Cardiac muscle cell (in vitro differentiated cells and primary cell): ENCODE data around the gene MPP1. TPM values are rescaled to one million over a fixed set of nuclear protein-coding genes. Genes with fewer than 3 reads are reported as not detected.

Source experiments
- DNase-seq, 2 donors: peaks; one replicate each; pipeline versions ENCODE4 v3.0.0 to v3.0.0-alpha.2; 2010 to 2017; ENCODE audit warnings: low read depth in 1 of 2, low spot score in 1 of 2
- H3K27ac ChIP-seq: fragments of 200-600 bp; sonication (generic); 2 replicates; pipeline ENCODE4 v1.5.1; 2016
- H3K27me3 ChIP-seq: fragments of 200-600 bp; sonication (generic); 2 replicates; pipeline ENCODE4 v1.6.0; 2016; ENCODE audit warnings: control low read depth
- H3K36me3 ChIP-seq: fragments of 200-600 bp; sonication (generic); 2 replicates; pipeline ENCODE4 v1.5.1; 2016; ENCODE audit warnings: control low read depth
- H3K4me1 ChIP-seq: fragments of 200-600 bp; sonication (generic); 2 replicates; pipeline ENCODE4 v1.8.1; 2017; ENCODE audit warnings: low read depth, mild to moderate bottlenecking, mixed run types
- H3K4me3 ChIP-seq: fragments of 200-600 bp; sonication (generic); 2 replicates; pipeline ENCODE4 v1.5.1; 2016; ENCODE audit warnings: mild to moderate bottlenecking
- H3K9me3 ChIP-seq: fragments of 200-600 bp; sonication (generic); 2 replicates; pipeline ENCODE4 v1.5.1; 2017; ENCODE audit warnings: low read depth, mild to moderate bottlenecking, control low read depth
- CTCF ChIP-seq: IDR thresholded peaks from 2 replicates; pipeline ENCODE4 v1.5.1; 2012; ENCODE audit warnings: low read depth, mild to moderate bottlenecking, low read length
- polyA plus RNA-seq: library from polyadenylated mRNA; unstranded; fragments of >200 nt; fragmentation: Nextera tagmentation; extraction: Ambion mirVana; gene quantifications from 2 replicates; pipeline ENCODE4 v1.2.1, GENCODE V29; 2016
- total RNA-seq: library from RNA; depleted of rRNA; stranded (reverse); fragments of >200 nt; gene quantifications from 2 replicates; pipeline ENCODE4 v1.2.3, GENCODE V29; 2016

The MPP1 gene
- total and polyA plus RNA-seq, 2 experiments from 2014 or later: 22.5 to 28.5 TPM

- Histone ChIP-seq H3K36me3 (no peaks in the 10 kb centered on the region), H3K9me3 (no peaks in the 10 kb centered on the region), H3K4me1 (no peaks in the 10 kb centered on the region), H3K27me3 (no peaks in the 10 kb centered on the region), H3K4me3 (no peak overlapping the region), H3K27ac (no peak overlapping the region)
- no peak for TF ChIP-seq CTCF
- no peak for DNase-seq
Observed at GRCh38 chrX:154742613-154743012, 62.7 kb downstream of the MPP1 start.

- no peak for TF ChIP-seq CTCF
- H3K27me3 ChIP-seq: no peaks in the 10 kb centered on the region
- no peaks in the 10 kb centered on the region for H3K36me3 ChIP-seq
- no peak overlapping the region for H3K27ac ChIP-seq
- H3K4me3 ChIP-seq: no peak overlapping the region
- DNase-seq: no peak
- no peaks in the 10 kb centered on the region for H3K4me1 ChIP-seq
- H3K9me3 ChIP-seq: no peaks in the 10 kb centered on the region
Observed at GRCh38 chrX:154739952-154740465, 65.3 kb downstream of the MPP1 start.

GRCh38 chrX:154738011-154738738 lies 67.1 kb downstream of the MPP1 start:
- H3K9me3 ChIP-seq: no peaks in the 10 kb centered on the region
- no peak overlapping the region for H3K27ac ChIP-seq
- peak in 1 of 2 donors; percentile 84 for DNase-seq
- TF ChIP-seq CTCF: no peak
- H3K27me3 ChIP-seq: no peaks in the 10 kb centered on the region
- no peaks in the 10 kb centered on the region for H3K36me3 ChIP-seq
- no peaks in the 10 kb centered on the region for H3K4me1 ChIP-seq
- no peak overlapping the region for H3K4me3 ChIP-seq

GRCh38 chrX:154737136-154737535 lies 68.1 kb downstream of the MPP1 start:
- no peaks in the 10 kb centered on the region for H3K9me3 ChIP-seq
- H3K27ac ChIP-seq: no peak overlapping the region
- H3K36me3 ChIP-seq: no peaks in the 10 kb centered on the region
- no peak overlapping the region for H3K4me3 ChIP-seq
- no peak for TF ChIP-seq CTCF
- no peak for DNase-seq
- no peaks in the 10 kb centered on the region for H3K4me1 ChIP-seq
- H3K27me3 ChIP-seq: no peaks in the 10 kb centered on the region

- H3K27me3 ChIP-seq: no peaks in the 10 kb centered on the region
- no peak overlapping the region for H3K27ac ChIP-seq
- TF ChIP-seq CTCF: no peak
- H3K4me3 ChIP-seq: no peak overlapping the region
- no peaks in the 10 kb centered on the region for H3K4me1 ChIP-seq
- DNase-seq: peak in 1 of 2 donors; percentile 94
- H3K9me3 ChIP-seq: no peaks in the 10 kb centered on the region
- H3K36me3 ChIP-seq: no peaks in the 10 kb centered on the region
Observed at GRCh38 chrX:154735695-154736393, 69.4 kb downstream of the MPP1 start.
